PC-9 (cell line): ENCODE data around the gene ANO9.

Experiments used
- EZH2 ChIP-seq: fragments of 200-600 bp; sonication (generic); IDR thresholded peaks from 2 replicates; pipeline ENCODE4 v1.8.0; 2017; ENCODE audit warnings: antibody characterized with exemption, low read depth
- TF ChIP-seq, protein P1 (sequence below): fragments of 200-600 bp; sonication (generic); conservative IDR thresholded peaks from 2 replicates; pipeline ENCODE4 v1.6.1; 2017; ENCODE audit warnings: mixed run types, antibody characterized with exemption, mild to moderate bottlenecking, moderate library complexity

DNA sequence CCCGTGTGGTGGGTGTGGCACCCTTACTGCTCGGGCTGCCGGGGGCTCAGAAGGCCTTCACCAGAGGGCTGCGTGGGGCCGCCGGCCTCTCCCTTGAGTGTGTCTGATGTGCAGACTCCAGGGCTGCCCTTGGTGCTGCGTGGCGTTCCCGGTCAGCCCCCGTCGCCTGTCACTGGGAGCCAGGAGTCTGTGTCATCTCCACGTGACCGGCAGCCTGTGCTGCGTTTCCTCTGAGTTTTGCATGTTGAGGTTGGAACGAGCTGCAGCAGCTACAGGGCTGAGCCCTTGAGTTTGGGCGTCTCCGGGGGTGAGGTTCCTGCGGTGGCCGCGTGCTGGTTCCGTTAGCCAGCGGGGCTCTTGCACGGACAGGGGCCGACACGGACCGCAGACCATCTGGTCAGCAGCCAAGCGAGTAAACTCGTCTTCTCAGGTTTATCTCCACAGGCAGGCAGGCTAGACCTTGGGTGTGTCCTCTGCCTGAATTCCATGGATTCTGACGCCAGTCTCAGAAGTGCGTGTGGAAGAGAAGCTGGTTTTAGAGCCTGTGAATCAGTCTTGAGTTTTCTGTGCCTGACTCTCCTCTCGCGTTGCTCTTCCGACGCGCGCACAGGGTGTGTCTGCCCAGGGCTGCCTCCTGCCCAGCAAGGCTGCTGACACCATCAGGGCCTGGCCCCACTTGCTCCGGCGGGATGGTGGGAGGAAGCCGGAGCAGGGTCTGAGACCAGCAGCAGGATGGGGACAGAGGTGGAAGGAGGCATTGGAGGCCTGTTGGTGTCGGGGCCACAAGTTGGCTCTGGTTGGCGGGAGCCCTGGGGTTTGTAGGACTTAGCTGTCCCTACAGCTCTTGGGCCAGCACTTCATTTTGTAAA, 18.8 kb upstream of the ANO9 start:
- TF ChIP-seq, protein P1, sequence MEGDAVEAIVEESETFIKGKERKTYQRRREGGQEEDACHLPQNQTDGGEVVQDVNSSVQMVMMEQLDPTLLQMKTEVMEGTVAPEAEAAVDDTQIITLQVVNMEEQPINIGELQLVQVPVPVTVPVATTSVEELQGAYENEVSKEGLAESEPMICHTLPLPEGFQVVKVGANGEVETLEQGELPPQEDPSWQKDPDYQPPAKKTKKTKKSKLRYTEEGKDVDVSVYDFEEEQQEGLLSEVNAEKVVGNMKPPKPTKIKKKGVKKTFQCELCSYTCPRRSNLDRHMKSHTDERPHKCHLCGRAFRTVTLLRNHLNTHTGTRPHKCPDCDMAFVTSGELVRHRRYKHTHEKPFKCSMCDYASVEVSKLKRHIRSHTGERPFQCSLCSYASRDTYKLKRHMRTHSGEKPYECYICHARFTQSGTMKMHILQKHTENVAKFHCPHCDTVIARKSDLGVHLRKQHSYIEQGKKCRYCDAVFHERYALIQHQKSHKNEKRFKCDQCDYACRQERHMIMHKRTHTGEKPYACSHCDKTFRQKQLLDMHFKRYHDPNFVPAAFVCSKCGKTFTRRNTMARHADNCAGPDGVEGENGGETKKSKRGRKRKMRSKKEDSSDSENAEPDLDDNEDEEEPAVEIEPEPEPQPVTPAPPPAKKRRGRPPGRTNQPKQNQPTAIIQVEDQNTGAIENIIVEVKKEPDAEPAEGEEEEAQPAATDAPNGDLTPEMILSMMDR: no peak
- TF ChIP-seq EZH2: no peak
